GM20000 (cell line): ENCODE data around the gene VTN.

Experiments
- DNase-seq: peaks from one replicate; pipeline ENCODE4 v3.0.0; 2012; ENCODE audit warnings: low spot score
- TF ChIP-seq, protein P1 (sequence below): IDR thresholded peaks from 2 replicates; pipeline ENCODE4 v1.5.1; 2012; ENCODE audit warnings: mild to moderate bottlenecking, control low read depth; ENCODE audit errors: extremely low read depth, missing control alignments

The VTN gene

GRCh38 chr17:28347261-28347891 is 22.7 kb downstream of the VTN start:
- no peak for DNase-seq
- TF ChIP-seq, protein P1, sequence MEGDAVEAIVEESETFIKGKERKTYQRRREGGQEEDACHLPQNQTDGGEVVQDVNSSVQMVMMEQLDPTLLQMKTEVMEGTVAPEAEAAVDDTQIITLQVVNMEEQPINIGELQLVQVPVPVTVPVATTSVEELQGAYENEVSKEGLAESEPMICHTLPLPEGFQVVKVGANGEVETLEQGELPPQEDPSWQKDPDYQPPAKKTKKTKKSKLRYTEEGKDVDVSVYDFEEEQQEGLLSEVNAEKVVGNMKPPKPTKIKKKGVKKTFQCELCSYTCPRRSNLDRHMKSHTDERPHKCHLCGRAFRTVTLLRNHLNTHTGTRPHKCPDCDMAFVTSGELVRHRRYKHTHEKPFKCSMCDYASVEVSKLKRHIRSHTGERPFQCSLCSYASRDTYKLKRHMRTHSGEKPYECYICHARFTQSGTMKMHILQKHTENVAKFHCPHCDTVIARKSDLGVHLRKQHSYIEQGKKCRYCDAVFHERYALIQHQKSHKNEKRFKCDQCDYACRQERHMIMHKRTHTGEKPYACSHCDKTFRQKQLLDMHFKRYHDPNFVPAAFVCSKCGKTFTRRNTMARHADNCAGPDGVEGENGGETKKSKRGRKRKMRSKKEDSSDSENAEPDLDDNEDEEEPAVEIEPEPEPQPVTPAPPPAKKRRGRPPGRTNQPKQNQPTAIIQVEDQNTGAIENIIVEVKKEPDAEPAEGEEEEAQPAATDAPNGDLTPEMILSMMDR: no peak

GRCh38 chr17:28346746-28347246 is 23.3 kb downstream of the VTN start:
- no peak for DNase-seq

GRCh38 chr17:28346199-28346580 is 23.9 kb downstream of the VTN start:
- TF ChIP-seq, protein P1: no peak
- no peak for DNase-seq

More at GRCh38 chr17:28346746-28347246, 23.3 kb downstream of the VTN start:
- TF ChIP-seq, protein P1: no peak

DNA sequence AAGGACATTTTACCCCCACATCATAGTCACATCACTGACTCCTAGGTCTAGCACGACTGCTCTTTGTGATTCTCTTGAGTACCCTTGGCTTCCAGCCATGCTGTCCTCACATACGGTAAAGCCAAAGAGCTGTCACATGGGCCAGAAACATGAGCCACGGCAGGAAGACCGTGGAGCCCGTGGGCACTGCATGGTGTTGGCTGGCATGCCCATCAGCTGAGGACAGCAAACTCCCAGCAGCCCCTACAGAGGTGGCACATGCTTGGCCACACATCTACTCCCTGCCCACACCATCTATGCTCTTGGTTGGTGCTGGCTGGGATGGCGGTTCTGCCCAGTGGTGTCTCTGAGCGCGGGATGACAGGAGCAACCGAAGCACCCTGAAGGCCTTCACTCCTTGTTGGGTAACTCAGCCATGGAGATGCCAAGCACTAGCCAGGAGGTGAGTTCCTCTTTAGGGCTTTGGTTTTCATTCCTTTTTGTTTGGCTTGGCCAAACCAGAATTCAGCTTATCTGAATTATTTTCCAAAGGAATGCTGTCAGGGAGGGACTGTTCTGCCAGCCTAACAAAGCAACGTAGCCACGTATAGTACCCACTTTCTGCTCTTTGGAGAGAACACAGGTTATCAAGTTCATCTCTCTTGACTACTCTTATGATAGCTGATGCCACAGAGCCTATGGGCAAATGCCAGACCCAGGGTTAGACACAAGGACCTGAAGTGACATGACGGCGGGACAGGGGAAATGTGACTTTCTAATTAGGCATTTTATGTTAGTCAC is 24.5 kb downstream of the VTN start:
- no peak for DNase-seq
- TF ChIP-seq, protein P1: no peak

DNA sequence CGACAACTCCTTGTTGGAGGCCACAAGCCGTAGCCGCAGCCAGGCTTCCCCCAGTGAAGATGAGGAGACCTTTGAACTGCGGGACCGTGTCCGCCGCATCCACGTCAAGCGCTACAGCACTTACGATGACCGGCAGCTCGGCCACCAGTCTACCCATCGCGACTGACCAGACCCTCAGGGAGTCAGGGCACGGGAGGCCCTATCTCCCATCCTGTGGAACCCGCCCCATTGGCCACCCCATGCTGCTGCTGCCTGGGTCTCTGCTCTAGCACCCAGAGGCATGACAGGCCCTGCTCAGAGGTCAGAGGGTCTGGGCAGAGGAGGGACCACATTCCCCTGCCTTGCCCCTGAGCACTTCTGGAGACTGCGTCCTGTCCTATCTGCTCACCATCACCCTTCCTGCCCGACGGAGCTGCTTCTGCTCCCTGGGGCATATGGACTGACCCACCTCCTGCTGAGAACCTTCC is 25.6 kb downstream of the VTN start:
- TF ChIP-seq, protein P1: no peak
- no peak for DNase-seq

DNA sequence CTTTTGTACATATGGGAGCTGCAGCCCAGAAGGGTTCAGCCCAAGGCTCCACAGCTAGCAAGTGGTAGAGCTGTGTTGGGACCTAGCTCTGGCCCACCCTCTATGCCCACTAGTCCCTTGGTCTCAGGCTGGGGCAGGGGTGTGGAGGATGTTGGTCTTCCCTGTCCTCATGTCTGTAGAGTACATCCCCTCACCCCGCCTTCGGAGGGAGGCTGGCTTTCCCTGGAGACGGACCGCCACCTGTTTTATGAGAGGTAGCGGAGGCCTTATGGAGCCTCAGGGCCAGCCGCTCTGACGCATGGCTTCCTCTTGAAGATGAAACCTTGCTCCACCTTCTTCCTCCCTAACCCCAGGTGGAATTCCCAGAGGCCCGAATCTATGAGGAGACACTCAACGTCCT is 26.1 kb downstream of the VTN start:
- TF ChIP-seq, protein P1: no peak
- DNase-seq: no peak

DNA sequence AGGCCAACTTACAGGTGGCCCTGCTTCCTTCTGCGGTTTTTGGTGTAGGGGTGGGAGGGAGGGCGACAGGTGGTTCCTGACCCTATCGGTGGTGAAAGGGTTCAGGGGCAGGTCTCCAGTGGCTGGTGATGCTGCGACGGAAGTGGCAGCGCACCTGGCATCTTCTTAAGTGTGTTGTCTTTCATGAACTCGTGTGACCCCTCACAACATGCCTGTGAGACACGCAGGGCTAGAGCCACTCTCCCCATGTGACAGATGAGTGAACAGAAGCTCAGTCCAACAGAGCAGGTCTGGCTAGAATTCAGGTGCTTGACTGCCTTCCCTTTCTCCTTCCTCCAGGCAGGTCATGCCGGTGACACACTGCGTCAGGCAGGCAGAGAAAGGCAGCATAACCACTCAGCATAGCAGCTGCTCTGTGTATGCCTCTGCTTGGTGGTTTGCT is 26.6 kb downstream of the VTN start:
- TF ChIP-seq, protein P1: no peak
- no peak for DNase-seq
